Measurements from ENCODE around the gene DIAPH1.

Gene DIAPH1

GRCh38 chr5:141507387-141508091 lies 111.3 kb downstream of the DIAPH1 start:
- WGBS, 2 donors (ENCODE audit: extremely low coverage in 2 of 2, insufficient read length in 2 of 2, insufficient replicate concordance in 1 of 2): no CpG with 5 or more reads among the region's 11 CpGs
- Histone ChIP-seq H3K14ac (ENCODE audit: low read length) (no peak overlapping the region), H2AFZ (ENCODE audit: low read length) (no peak overlapping the region), H2BK12ac (ENCODE audit: low read length) (peak overlapping the region; percentile 18), H3K9me3 (replicated peaks in 1 of 2; ENCODE audit: control insufficient read depth in 2 of 2, insufficient read depth in 1 of 2, low read depth in 1 of 2, low read length in 2 of 2) (peaks cover 0 to 2% of the 10 kb centered on the region in 2 donors), H3K9ac (ENCODE audit: low read depth, low read length, poor library complexity) (peak overlapping the region; percentile 53), H2AK5ac (ENCODE audit: low read depth, low read length) (peak overlapping the region; percentile 83), H2BK15ac (ENCODE audit: low read length) (peak overlapping the region; percentile 40), H2BK120ac (ENCODE audit: low read depth, low read length) (peak overlapping the region; percentile 56), H3K27me3 (ENCODE audit: control insufficient read depth in 3 of 3, insufficient read depth in 3 of 3, low read depth in 1 of 3, low read length in 3 of 3) (no peaks in the 10 kb centered on the region), H3K36me3 (replicated peaks in 1 of 2; ENCODE audit: control insufficient read depth in 2 of 2, insufficient read depth in 2 of 2, low read length in 2 of 2) (peaks cover 33 to 48% of the 10 kb centered on the region in 2 donors), H3K4ac (ENCODE audit: low read length) (no peak overlapping the region), H3K79me1 (ENCODE audit: low read depth, low read length) (no peaks in the 10 kb centered on the region), H3K4me2 (ENCODE audit: insufficient read depth, low read length, poor library complexity, severe bottlenecking) (no peak overlapping the region), H3K27ac (replicated peaks; ENCODE audit: low read length) (peak overlapping the region; percentile 92), H3K4me1 (ENCODE audit: control insufficient read depth in 2 of 2, insufficient read depth in 1 of 2, low read depth in 1 of 2, low read length in 2 of 2) (peaks cover 27 to 29% of the 10 kb centered on the region in 2 donors), H4K8ac (ENCODE audit: low read depth, low read length) (no peak overlapping the region), H2BK5ac (ENCODE audit: low read length) (peak overlapping the region; percentile 82), H3K23ac (ENCODE audit: low read depth, low read length, poor library complexity) (no peak overlapping the region), H4K91ac (ENCODE audit: low read depth, low read length, poor library complexity) (no peak overlapping the region), H3K18ac (ENCODE audit: low read length) (peak overlapping the region; percentile 91), H3K4me3 (ENCODE audit: low read length in 2 of 2) (no peak overlapping the region)
- no peak for DNase-seq (ENCODE audit: low spot score)

- Histone ChIP-seq H3K4me2 (ENCODE audit: insufficient read depth, low read length, poor library complexity, severe bottlenecking) (no peak overlapping the region), H3K36me3 (replicated peaks in 1 of 2; ENCODE audit: control insufficient read depth in 2 of 2, insufficient read depth in 2 of 2, low read length in 2 of 2) (peaks cover 29 to 38% of the 10 kb centered on the region in 2 donors), H3K27ac (replicated peaks; ENCODE audit: low read length) (no peak overlapping the region), H3K4me3 (ENCODE audit: low read length in 2 of 2) (no peak overlapping the region), H2BK12ac (ENCODE audit: low read length) (no peak overlapping the region), H3K79me1 (ENCODE audit: low read depth, low read length) (peaks cover 3% of the 10 kb centered on the region), H2AFZ (ENCODE audit: low read length) (no peak overlapping the region), H2BK15ac (ENCODE audit: low read length) (no peak overlapping the region), H3K23ac (ENCODE audit: low read depth, low read length, poor library complexity) (no peak overlapping the region), H3K4me1 (ENCODE audit: control insufficient read depth in 2 of 2, insufficient read depth in 1 of 2, low read depth in 1 of 2, low read length in 2 of 2) (peaks cover 29 to 30% of the 10 kb centered on the region in 2 donors), H2AK5ac (ENCODE audit: low read depth, low read length) (no peak overlapping the region), H3K9ac (ENCODE audit: low read depth, low read length, poor library complexity) (no peak overlapping the region), H3K9me3 (replicated peaks in 1 of 2; ENCODE audit: control insufficient read depth in 2 of 2, insufficient read depth in 1 of 2, low read depth in 1 of 2, low read length in 2 of 2) (peaks cover 0 to 2% of the 10 kb centered on the region in 2 donors), H4K8ac (ENCODE audit: low read depth, low read length) (no peak overlapping the region), H3K4ac (ENCODE audit: low read length) (no peak overlapping the region), H2BK120ac (ENCODE audit: low read depth, low read length) (no peak overlapping the region), H2BK5ac (ENCODE audit: low read length) (no peak overlapping the region), H4K91ac (ENCODE audit: low read depth, low read length, poor library complexity) (no peak overlapping the region), H3K14ac (ENCODE audit: low read length) (no peak overlapping the region), H3K27me3 (ENCODE audit: control insufficient read depth in 3 of 3, insufficient read depth in 3 of 3, low read depth in 1 of 3, low read length in 3 of 3) (no peaks in the 10 kb centered on the region), H3K18ac (ENCODE audit: low read length) (peak overlapping the region; percentile 63)
- DNase-seq (ENCODE audit: low spot score): no peak
- WGBS, 2 donors (ENCODE audit: extremely low coverage in 2 of 2, insufficient read length in 2 of 2, insufficient replicate concordance in 1 of 2): no CpG with 5 or more reads among the region's 8 CpGs
These were observed 112.2 kb downstream of the DIAPH1 start for GRCh38 chr5:141506381-141507155.

GRCh38 chr5:141504216-141504615 lies 114.6 kb downstream of the DIAPH1 start:
- Histone ChIP-seq H2AFZ (ENCODE audit: low read length) (no peak overlapping the region), H2AK5ac (ENCODE audit: low read depth, low read length) (no peak overlapping the region), H2BK15ac (ENCODE audit: low read length) (no peak overlapping the region), H3K27me3 (ENCODE audit: control insufficient read depth in 3 of 3, insufficient read depth in 3 of 3, low read depth in 1 of 3, low read length in 3 of 3) (no peaks in the 10 kb centered on the region), H3K9me3 (replicated peaks in 1 of 2; ENCODE audit: control insufficient read depth in 2 of 2, insufficient read depth in 1 of 2, low read depth in 1 of 2, low read length in 2 of 2) (peaks cover 0 to 4% of the 10 kb centered on the region in 2 donors), H3K4me2 (ENCODE audit: insufficient read depth, low read length, poor library complexity, severe bottlenecking) (no peak overlapping the region), H2BK12ac (ENCODE audit: low read length) (no peak overlapping the region), H2BK120ac (ENCODE audit: low read depth, low read length) (peak overlapping the region; percentile 47), H4K8ac (ENCODE audit: low read depth, low read length) (no peak overlapping the region), H3K9ac (ENCODE audit: low read depth, low read length, poor library complexity) (no peak overlapping the region), H3K4ac (ENCODE audit: low read length) (no peak overlapping the region), H3K36me3 (replicated peaks in 1 of 2; ENCODE audit: control insufficient read depth in 2 of 2, insufficient read depth in 2 of 2, low read length in 2 of 2) (peaks cover 12 to 21% of the 10 kb centered on the region in 2 donors), H3K4me1 (ENCODE audit: control insufficient read depth in 2 of 2, insufficient read depth in 1 of 2, low read depth in 1 of 2, low read length in 2 of 2) (peaks cover 19 to 31% of the 10 kb centered on the region in 2 donors), H4K91ac (ENCODE audit: low read depth, low read length, poor library complexity) (no peak overlapping the region), H3K79me1 (ENCODE audit: low read depth, low read length) (peaks cover 3% of the 10 kb centered on the region), H3K4me3 (ENCODE audit: low read length in 2 of 2) (no peak overlapping the region), H3K23ac (ENCODE audit: low read depth, low read length, poor library complexity) (peak overlapping the region; percentile 60), H3K18ac (ENCODE audit: low read length) (peak overlapping the region; percentile 59), H3K14ac (ENCODE audit: low read length) (no peak overlapping the region), H2BK5ac (ENCODE audit: low read length) (no peak overlapping the region), H3K27ac (replicated peaks; ENCODE audit: low read length) (no peak overlapping the region)
- no peak for DNase-seq (ENCODE audit: low spot score)
- no CpG with 5 or more reads among the region's 4 CpGs for WGBS, 2 donors (ENCODE audit: extremely low coverage in 2 of 2, insufficient read length in 2 of 2, insufficient replicate concordance in 1 of 2)

DNA sequence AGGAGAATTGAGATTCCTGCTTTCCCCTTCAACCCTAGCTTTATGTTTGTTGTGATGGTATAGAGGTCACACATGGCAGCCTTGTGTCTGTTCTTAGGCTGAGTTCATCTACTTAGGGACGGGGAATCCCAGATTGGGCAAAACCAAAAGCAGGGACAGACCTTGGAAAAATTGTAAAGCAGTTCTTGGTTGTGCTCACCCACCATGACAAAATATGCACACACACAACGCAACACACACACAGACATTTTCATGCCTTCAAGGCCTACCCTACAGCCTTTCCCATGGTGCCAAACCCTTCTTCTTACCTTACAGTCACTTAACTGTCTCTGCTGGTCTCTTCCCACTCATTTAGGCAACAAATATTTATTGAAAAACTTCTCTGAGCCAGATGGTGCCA lies 115.1 kb downstream of the DIAPH1 start:
- H2BK12ac ChIP-seq (ENCODE audit: low read length): no peak overlapping the region

More for the DNA sequence above, 115.1 kb downstream of the DIAPH1 start:
- H3K4me1 ChIP-seq (ENCODE audit: control insufficient read depth in 2 of 2, insufficient read depth in 1 of 2, low read depth in 1 of 2, low read length in 2 of 2): peaks cover 17 to 27% of the 10 kb centered on the region in 2 donors
- no peak overlapping the region for H3K4ac ChIP-seq (ENCODE audit: low read length)
- peaks cover 3% of the 10 kb centered on the region for H3K79me1 ChIP-seq (ENCODE audit: low read depth, low read length)
- no peak overlapping the region for H4K8ac ChIP-seq (ENCODE audit: low read depth, low read length)
- no peak overlapping the region for H2AK5ac ChIP-seq (ENCODE audit: low read depth, low read length)
- H3K4me2 ChIP-seq (ENCODE audit: insufficient read depth, low read length, poor library complexity, severe bottlenecking): no peak overlapping the region
- DNase-seq (ENCODE audit: low spot score): no peak
- no peak overlapping the region for H3K4me3 ChIP-seq (ENCODE audit: low read length in 2 of 2)
- H2BK120ac ChIP-seq (ENCODE audit: low read depth, low read length): no peak overlapping the region
- no peak overlapping the region for H2BK15ac ChIP-seq (ENCODE audit: low read length)
- no peak overlapping the region for H3K14ac ChIP-seq (ENCODE audit: low read length)
- no peak overlapping the region for H3K27ac ChIP-seq (replicated peaks; ENCODE audit: low read length)
- no CpG with 5 or more reads among the region's 2 CpGs for WGBS, 2 donors (ENCODE audit: extremely low coverage in 2 of 2, insufficient read length in 2 of 2, insufficient replicate concordance in 1 of 2)
- no peak overlapping the region for H2BK5ac ChIP-seq (ENCODE audit: low read length)
- no peak overlapping the region for H3K23ac ChIP-seq (ENCODE audit: low read depth, low read length, poor library complexity)
- H4K91ac ChIP-seq (ENCODE audit: low read depth, low read length, poor library complexity): no peak overlapping the region
- peaks cover 0 to 4% of the 10 kb centered on the region in 2 donors for H3K9me3 ChIP-seq (replicated peaks in 1 of 2; ENCODE audit: control insufficient read depth in 2 of 2, insufficient read depth in 1 of 2, low read depth in 1 of 2, low read length in 2 of 2)
- no peak overlapping the region for H2AFZ ChIP-seq (ENCODE audit: low read length)
- no peaks in the 10 kb centered on the region for H3K27me3 ChIP-seq (ENCODE audit: control insufficient read depth in 3 of 3, insufficient read depth in 3 of 3, low read depth in 1 of 3, low read length in 3 of 3)
- H3K36me3 ChIP-seq (replicated peaks in 1 of 2; ENCODE audit: control insufficient read depth in 2 of 2, insufficient read depth in 2 of 2, low read length in 2 of 2): peaks cover 15 to 21% of the 10 kb centered on the region in 2 donors
- no peak overlapping the region for H3K18ac ChIP-seq (ENCODE audit: low read length)
- H3K9ac ChIP-seq (ENCODE audit: low read depth, low read length, poor library complexity): no peak overlapping the region
